Activated CD4-positive, alpha-beta T cell treated with anti-CD3 and anti-CD28 coated beads, Interleukin-10, Interleukin-2, amounts not matched to agents 100 ng/mL and 50 ng/mL, durations not matched to agents 16 hours and 8 hours (primary cell): Measurements from ENCODE around the gene MAP3K5.
"Not testable (repeated sequence)": the region's sequence is repeated elsewhere in the genome, so short reads cannot be mapped to it uniquely, and the experiment has no call there.

ENCODE experiments used
- DNase-seq: peaks from one replicate; pipeline ENCODE4 v3.0.0-alpha.2; 2020

Gene MAP3K5

DNA sequence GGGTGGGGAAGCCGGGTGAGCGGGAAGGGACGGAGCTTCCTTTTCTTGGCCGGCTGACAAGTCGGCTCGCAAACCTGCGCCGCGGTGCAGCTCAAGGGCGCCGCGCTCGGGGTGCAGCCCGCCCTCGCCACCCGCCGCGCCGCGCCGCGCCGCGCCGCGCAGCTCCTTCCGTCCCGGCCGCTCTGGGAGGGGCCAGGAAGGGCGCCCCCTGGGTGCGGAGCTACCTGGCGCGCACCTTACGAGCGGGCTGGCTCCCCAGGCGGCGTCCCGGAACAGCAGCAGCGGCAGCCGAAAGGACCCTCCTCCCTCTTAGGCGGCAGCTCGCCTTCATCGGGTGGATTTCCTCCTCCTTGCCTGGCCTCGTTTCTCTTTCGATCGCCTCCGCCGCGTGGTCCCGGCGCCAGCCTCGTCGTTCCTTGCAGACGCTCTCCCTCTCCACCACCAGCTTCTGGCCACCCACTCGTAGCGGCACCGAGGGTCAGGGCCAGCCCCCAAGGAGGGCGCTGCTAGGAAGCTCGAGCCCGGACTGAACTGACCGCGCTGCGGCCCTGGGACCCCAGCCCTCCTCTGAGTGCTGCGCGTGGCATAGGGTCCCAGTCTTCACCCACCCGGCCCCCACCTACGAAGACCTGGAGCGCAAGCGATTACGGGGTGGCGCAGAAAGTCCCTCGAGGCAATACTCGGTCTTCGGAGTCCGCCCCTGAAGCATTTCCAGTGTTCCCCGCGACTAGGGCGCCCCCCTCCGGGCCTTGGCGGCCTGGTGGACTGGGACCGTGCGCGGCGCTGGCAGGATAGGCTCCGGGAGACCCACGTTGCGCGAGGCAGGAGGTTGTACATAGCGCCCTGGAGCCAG is at the start of gene MAP3K5:
Gene MAP3K5 (minus strand): TSS at position 68 of the 853 bp plus-strand sequence. CDS start 320 bp downstream, outside the sequence.
- peak; percentile 94 for DNase-seq

GRCh38 chr6:136840276-136841001 is 48.2 kb upstream of the MAP3K5 start:
- DNase-seq, result no peak

DNA sequence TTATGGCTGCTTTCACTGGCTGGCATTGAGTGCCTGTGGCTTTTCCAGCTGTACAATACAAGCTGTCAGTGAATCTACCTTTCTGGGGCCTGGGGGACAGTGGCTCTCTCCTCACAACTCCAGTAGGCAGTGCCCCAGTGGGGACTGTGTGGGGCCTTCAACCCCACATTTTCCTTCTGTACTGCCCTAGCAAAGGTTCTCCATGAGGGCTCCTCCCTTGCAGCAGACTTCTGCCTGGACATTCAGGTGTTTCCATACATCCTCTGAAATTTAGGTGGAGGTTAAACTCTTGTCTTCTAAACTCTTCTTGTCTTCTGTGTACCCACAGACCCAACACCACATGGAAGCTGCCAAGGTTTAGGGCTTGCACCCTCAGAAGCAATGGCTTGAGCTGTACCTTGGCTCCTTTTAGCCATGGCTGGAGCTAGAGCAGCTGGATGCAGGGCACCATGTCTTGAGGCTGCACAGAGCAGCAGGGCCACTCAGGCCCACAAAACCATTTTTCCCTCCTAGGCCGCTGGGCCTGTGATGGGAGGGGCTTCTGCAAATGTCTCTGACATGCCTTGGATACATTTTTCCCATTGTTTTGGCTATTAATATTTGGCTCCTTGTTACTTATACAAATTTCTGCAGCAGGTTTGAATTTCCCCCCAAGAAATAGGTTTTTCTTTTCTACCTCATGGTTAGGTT is 39.7 kb upstream of the MAP3K5 start:
- DNase-seq, result no peak

DNA sequence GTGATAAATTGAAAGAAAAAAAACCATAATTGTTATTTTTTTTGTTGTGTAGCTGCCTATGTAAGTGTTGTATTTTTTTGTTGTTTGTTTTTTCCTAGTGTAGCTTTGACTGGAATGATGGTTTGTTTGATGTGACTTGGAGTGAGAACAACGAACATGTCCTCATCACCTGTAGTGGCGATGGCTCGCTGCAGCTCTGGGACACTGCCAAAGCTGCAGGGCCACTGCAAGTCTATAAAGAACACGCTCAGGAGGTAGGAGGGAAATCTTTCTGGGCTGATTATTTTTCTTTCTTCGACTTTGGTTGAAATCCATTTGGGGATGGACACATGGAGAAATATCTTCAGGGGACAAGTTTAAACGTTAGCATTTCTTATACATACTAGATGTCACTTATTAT is 33.9 kb upstream of the MAP3K5 start:
- no peak for DNase-seq

DNA sequence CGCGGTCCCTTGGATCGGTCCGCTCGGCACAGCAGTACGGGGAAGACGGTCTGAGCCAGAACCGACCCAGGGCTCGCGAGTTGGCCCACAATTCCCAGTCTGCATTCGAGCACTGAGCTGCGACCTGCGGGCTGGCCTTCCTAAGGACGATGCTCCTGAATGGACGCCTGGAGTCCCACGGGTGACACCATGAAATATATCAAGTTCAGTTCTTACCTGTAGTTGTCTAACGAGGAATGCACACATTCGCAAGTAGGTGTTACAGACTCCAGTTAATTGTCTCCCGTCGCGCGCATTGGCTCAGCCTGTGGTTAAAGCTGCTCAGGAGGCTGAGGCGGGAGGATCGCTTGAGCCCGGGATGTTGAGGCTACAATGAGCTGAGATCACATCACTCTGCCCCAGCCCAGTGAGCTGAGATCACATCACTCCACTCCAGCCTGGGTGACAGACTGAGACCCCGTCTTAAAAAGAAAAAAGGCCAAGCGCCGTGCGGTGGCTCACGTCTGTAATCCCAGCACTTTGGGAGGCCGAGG is 30.9 kb upstream of the MAP3K5 start:
- DNase-seq, result no peak

DNA sequence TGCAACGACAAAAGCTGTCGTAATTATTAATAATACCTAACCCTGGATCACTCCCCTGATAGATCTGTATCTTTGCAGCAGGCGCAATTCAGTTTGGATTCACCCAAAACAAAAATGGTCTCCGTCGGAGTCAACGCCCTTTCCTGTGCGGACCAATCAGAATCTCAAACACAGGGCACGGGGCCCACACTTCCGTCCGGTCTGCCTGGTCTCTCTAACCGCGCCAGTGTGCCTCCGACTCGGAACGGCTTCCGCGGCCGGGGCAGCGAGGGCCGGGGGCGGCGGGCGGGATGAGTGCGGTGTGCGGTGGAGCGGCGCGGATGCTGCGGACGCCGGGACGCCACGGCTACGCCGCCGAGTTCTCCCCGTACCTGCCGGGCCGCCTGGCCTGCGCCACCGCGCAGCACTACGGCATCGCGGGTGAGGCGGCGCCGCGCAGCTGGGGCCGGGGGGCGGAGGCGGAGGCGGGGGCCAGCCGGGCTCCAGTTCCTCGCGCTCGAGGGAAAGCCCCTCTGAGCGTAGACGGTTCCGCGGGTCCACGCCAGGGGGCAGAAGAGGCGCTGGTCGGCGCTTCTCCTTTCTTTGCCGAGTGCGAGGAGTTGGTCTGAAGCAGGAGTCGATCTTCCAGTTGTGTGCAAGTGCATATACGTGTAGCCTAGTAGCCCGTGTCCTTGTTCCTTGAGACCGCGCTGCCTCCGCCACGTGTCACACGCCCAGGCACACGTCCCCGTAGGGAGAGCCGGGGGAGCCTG is 30.3 kb upstream of the MAP3K5 start, which contains the start of gene PEX7:
Gene PEX7 (plus strand): TSS at position 217 of the 752 bp plus-strand sequence. CDS start 74 bp downstream, at position 291.
- DNase-seq, result peak; percentile 95

- no peak for DNase-seq
These were observed 29.7 kb upstream of the MAP3K5 start for GRCh38 chr6:136822046-136822375.

DNA sequence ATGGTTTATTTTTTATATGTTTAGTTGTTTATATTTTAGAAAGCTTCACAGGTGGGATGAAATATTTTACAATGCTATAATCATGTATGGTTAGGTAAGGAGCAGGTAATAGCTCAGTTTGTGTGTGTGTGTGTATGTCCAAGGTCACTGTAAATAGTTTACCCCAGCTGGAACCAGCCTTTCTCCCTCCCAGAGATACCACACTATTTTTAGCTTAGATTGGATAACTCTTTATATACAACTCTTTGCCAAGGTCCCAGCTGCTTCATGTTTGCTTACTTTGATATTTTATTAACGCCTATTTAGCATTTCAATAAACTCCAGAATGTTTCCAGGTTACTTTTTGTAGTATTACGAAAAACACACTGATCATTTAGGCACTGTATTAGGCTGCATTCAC is 28.3 kb upstream of the MAP3K5 start:
- no peak for DNase-seq

DNA sequence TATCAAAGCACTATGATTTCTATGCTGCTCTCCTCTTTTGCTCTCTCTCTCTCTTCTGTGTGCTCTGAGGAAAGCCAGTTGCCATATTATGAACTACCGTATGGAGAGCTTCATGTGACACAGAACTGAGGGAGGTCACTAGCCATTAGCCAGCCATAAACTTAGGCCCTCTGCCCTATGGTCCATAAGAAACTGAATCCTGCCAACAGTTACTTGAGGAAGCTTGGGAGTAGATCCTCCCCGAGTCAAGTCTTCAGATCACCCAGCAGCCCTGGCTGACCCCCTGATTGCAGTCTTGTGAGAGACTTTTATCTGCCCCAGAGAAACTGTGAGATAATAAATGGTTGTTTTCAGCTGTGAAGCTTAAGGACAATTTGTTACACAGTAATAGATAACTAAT is 24.4 kb upstream of the MAP3K5 start:
- DNase-seq, result no peak

DNA sequence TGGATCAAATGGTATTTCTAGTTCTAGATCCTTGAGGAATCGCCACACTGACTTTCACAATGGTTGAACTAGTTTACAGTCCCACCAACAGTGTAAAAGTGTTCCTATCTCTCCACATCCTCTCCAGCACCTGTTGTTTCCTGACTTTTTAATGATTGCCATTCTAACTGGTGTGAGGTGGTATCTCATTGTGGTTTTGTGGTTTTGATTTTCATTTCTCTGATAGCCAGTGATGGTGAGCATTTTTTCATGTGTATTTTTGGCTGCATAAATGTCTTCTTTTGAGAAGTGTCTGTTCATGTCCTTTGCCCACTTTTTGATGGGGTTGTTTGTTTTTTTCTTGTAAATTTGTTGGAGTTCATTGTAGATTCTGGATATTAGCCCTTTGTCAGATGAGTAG is 23.3 kb upstream of the MAP3K5 start:
- DNase-seq, result not testable (repeated sequence)

DNA sequence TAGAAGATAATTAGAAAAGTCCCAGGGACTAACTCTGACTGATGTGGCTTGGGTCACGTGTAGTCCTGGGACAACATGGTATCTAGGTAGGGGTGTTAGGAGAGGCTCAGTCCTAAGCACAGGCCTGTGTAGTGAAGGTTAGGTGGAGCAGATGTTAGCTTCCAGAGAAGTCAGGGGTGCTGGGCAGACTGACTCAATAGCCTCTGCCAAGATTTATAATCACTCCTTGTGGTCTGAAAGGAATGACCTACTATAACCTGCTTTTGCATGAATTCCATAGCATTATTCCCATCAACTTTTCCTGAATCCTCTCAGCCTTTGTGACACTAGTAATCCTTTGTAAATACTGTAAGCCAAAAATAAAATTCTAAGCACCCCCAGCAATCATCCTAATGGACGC is 19.9 kb upstream of the MAP3K5 start:
- DNase-seq, result no peak

- no peak for DNase-seq
These were observed 19.0 kb upstream of the MAP3K5 start for GRCh38 chr6:136811272-136811671.

GRCh38 chr6:136809091-136809860 is 17.0 kb upstream of the MAP3K5 start:
- no peak for DNase-seq

- no peak for DNase-seq
These were observed 11.3 kb upstream of the MAP3K5 start for GRCh38 chr6:136803608-136804007.

DNA sequence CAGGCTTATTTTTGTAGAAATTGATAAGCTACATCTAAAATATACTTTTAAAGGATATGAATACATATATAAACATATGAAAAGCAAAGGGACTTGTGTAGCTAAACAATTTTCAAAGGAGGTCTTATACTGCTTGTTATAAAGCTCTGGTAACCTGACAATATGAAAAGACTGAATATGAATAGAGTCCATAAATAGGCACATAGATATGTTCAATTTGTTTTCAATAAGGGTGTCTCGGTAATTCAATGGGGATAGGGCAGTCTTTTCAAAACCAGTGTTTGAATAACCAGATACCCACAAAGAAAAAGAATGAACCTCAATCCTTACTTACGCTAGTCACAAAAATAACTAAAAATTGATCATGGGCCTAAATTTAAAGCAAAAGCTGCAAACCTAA is 9.3 kb upstream of the MAP3K5 start:
- no peak for DNase-seq

GRCh38 chr6:136798044-136798443 is 5.8 kb upstream of the MAP3K5 start:
- DNase-seq, result no peak

DNA sequence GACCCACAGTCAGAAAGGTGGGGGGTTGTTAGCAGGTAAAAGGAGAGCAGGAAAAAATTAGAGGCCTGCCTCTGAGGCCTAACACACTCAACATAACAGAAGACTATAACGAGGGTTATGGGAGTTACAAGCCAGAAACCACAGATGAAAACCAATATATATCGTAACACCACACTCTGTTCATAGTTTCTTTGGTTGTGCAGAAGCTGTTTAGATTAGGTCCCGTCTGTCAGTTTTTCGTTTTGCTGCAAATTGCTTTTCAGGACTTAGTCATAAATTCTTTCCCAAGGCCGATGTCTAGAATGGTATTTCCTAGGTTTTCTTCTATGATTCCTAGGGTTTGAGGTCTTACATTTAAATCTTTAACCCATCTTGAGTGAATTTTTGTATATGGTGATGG is 3.7 kb upstream of the MAP3K5 start:
- DNase-seq, result no peak

DNA sequence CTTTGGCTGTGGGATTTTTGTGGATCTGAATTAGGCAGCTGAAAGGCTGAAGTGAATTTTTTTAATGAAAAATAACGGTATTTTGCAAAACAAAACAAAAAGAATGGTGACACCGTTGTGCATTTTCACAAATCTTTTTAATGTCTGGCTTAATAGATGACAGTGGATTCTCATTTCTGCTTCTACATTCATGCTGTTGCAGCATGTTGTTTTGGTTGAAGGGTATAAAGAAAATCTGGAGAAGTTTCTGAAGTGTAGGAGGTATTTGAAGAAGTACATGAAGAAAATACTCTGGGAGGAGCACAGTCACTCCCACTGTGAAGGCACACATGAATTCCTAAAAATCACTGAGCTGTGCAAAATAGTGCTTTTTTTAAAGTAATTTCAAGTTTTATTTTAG is 3.1 kb upstream of the MAP3K5 start:
- DNase-seq, result no peak

- peak; percentile 17 for DNase-seq
These were observed 1.1 kb upstream of the MAP3K5 start for GRCh38 chr6:136793363-136793762.

- DNase-seq, result no peak
These were observed 225 bp downstream of the MAP3K5 start for GRCh38 chr6:136792095-136792409.

DNA sequence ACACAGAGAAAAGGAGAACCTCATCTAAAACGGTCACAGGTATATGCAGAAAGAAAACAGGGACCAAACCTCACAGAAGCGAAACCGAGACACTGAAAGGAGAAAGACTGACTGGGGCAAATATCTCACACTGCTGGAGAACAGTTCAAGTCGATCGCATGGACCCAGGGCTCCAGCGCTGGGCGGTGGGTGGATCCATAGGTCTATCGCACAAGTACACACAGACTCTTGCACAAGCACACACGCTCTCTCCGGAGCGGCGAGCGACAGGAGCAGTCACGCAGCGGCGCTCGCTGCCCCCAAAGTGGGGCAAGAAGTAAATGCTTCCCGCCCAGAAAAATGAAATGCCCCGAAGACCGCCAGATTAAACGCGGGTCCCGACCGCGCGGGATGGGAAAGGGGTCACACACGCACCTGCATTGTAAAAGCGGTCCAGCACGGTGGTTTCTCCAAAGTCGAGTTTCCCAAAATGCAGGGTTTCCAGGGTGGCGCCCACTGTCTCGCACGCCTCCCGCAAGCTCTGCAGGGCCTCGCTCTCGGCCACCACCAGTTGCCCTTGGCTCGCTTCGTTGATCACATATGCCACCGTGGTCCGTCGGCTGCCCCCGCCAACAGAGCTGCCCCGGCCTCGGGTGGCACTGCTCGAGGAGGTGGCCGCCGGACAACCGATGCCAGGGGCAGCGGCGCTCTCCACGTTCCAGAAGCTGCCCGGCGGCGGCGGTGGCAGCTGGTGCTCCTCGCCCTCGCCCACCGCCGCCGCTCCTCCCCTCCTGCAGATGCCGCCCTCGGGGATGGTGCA is 782 bp downstream of the MAP3K5 start:
- DNase-seq, result peak; percentile 63
